ENCODE results near the gene LAMA2.

LAMA2 gene

GRCh38 chr6:129346964-129347363 lies 464.0 kb downstream of the LAMA2 start:
- H3K4me3 ChIP-seq (ENCODE audit: low read length), result no peak overlapping the region
- no peaks in the 10 kb centered on the region for H3K9me3 ChIP-seq (ENCODE audit: control insufficient read depth, insufficient read depth, low read length)
- H3K4me1 ChIP-seq (ENCODE audit: control insufficient read depth, insufficient read depth, low read length), result no peaks in the 10 kb centered on the region
- no CpG with 5 or more reads among the region's 2 CpGs for WGBS (ENCODE audit: insufficient coverage, insufficient read length)
- no peaks in the 10 kb centered on the region for H3K36me3 ChIP-seq (ENCODE audit: control insufficient read depth, insufficient read depth, low read length)
- H3K27me3 ChIP-seq (ENCODE audit: control insufficient read depth, insufficient read depth, low read length), result no peaks in the 10 kb centered on the region
- no peak overlapping the region for H3K27ac ChIP-seq (ENCODE audit: low read length)
- DNase-seq (ENCODE audit: low read depth, low spot score), result no peak

- DNase-seq (ENCODE audit: low read depth, low spot score), result no peak
- no peak overlapping the region for H3K27ac ChIP-seq (ENCODE audit: low read length)
- no peaks in the 10 kb centered on the region for H3K27me3 ChIP-seq (ENCODE audit: control insufficient read depth, insufficient read depth, low read length)
- no peaks in the 10 kb centered on the region for H3K9me3 ChIP-seq (ENCODE audit: control insufficient read depth, insufficient read depth, low read length)
- WGBS (ENCODE audit: insufficient coverage, insufficient read length), result no CpG with 5 or more reads among the region's 2 CpGs
- no peak overlapping the region for H3K4me3 ChIP-seq (ENCODE audit: low read length)
- H3K36me3 ChIP-seq (ENCODE audit: control insufficient read depth, insufficient read depth, low read length), result no peaks in the 10 kb centered on the region
- no peaks in the 10 kb centered on the region for H3K4me1 ChIP-seq (ENCODE audit: control insufficient read depth, insufficient read depth, low read length)
These were observed 467.3 kb downstream of the LAMA2 start for GRCh38 chr6:129350278-129350677.

- WGBS (ENCODE audit: insufficient coverage, insufficient read length), result no CpG with 5 or more reads among the region's 1 CpG
- no peak overlapping the region for H3K27ac ChIP-seq (ENCODE audit: low read length)
- H3K9me3 ChIP-seq (ENCODE audit: control insufficient read depth, insufficient read depth, low read length), result no peaks in the 10 kb centered on the region
- no peak overlapping the region for H3K4me3 ChIP-seq (ENCODE audit: low read length)
- no peaks in the 10 kb centered on the region for H3K27me3 ChIP-seq (ENCODE audit: control insufficient read depth, insufficient read depth, low read length)
- no peaks in the 10 kb centered on the region for H3K4me1 ChIP-seq (ENCODE audit: control insufficient read depth, insufficient read depth, low read length)
- H3K36me3 ChIP-seq (ENCODE audit: control insufficient read depth, insufficient read depth, low read length), result no peaks in the 10 kb centered on the region
- DNase-seq (ENCODE audit: low read depth, low spot score), result no peak
These were observed 468.9 kb downstream of the LAMA2 start for GRCh38 chr6:129351807-129352206.

GRCh38 chr6:129353067-129353466 lies 470.1 kb downstream of the LAMA2 start:
- no peaks in the 10 kb centered on the region for H3K9me3 ChIP-seq (ENCODE audit: control insufficient read depth, insufficient read depth, low read length)
- no peaks in the 10 kb centered on the region for H3K4me1 ChIP-seq (ENCODE audit: control insufficient read depth, insufficient read depth, low read length)
- DNase-seq (ENCODE audit: low read depth, low spot score), result no peak
- no peaks in the 10 kb centered on the region for H3K27me3 ChIP-seq (ENCODE audit: control insufficient read depth, insufficient read depth, low read length)
- WGBS (ENCODE audit: insufficient coverage, insufficient read length), result no CpG with 5 or more reads among the region's 9 CpGs
- no peaks in the 10 kb centered on the region for H3K36me3 ChIP-seq (ENCODE audit: control insufficient read depth, insufficient read depth, low read length)
- no peak overlapping the region for H3K4me3 ChIP-seq (ENCODE audit: low read length)
- H3K27ac ChIP-seq (ENCODE audit: low read length), result no peak overlapping the region

GRCh38 chr6:129356129-129356528 lies 473.2 kb downstream of the LAMA2 start:
- H3K27ac ChIP-seq (ENCODE audit: low read length), result no peak overlapping the region
- H3K27me3 ChIP-seq (ENCODE audit: control insufficient read depth, insufficient read depth, low read length), result no peaks in the 10 kb centered on the region
- H3K4me3 ChIP-seq (ENCODE audit: low read length), result no peak overlapping the region
- H3K4me1 ChIP-seq (ENCODE audit: control insufficient read depth, insufficient read depth, low read length), result no peaks in the 10 kb centered on the region
- H3K36me3 ChIP-seq (ENCODE audit: control insufficient read depth, insufficient read depth, low read length), result no peaks in the 10 kb centered on the region
- no peak for DNase-seq (ENCODE audit: low read depth, low spot score)
- H3K9me3 ChIP-seq (ENCODE audit: control insufficient read depth, insufficient read depth, low read length), result no peaks in the 10 kb centered on the region
- WGBS (ENCODE audit: insufficient coverage, insufficient read length), result no CpG with 5 or more reads among the region's 2 CpGs

GRCh38 chr6:129359811-129360681 lies 477.1 kb downstream of the LAMA2 start:
- Histone ChIP-seq H3K4me1 (ENCODE audit: control insufficient read depth, insufficient read depth, low read length) (no peaks in the 10 kb centered on the region), H3K4me3 (ENCODE audit: low read length) (no peak overlapping the region), H3K27me3 (ENCODE audit: control insufficient read depth, insufficient read depth, low read length) (no peaks in the 10 kb centered on the region), H3K27ac (ENCODE audit: low read length) (no peak overlapping the region), H3K36me3 (ENCODE audit: control insufficient read depth, insufficient read depth, low read length) (no peaks in the 10 kb centered on the region), H3K9me3 (ENCODE audit: control insufficient read depth, insufficient read depth, low read length) (no peaks in the 10 kb centered on the region)
- WGBS (ENCODE audit: insufficient coverage, insufficient read length), result no CpG with 5 or more reads among the region's 2 CpGs
- no peak for DNase-seq (ENCODE audit: low read depth, low spot score)

- WGBS (ENCODE audit: insufficient coverage, insufficient read length), result no CpG with 5 or more reads among the region's 2 CpGs
- Histone ChIP-seq H3K36me3 (ENCODE audit: control insufficient read depth, insufficient read depth, low read length) (no peaks in the 10 kb centered on the region), H3K27me3 (ENCODE audit: control insufficient read depth, insufficient read depth, low read length) (no peaks in the 10 kb centered on the region), H3K4me1 (ENCODE audit: control insufficient read depth, insufficient read depth, low read length) (no peaks in the 10 kb centered on the region), H3K9me3 (ENCODE audit: control insufficient read depth, insufficient read depth, low read length) (no peaks in the 10 kb centered on the region), H3K4me3 (ENCODE audit: low read length) (no peak overlapping the region), H3K27ac (ENCODE audit: low read length) (no peak overlapping the region)
- DNase-seq (ENCODE audit: low read depth, low spot score), result no peak
These were observed 477.7 kb downstream of the LAMA2 start for GRCh38 chr6:129360682-129360955.

GRCh38 chr6:129364037-129364436 lies 481.1 kb downstream of the LAMA2 start:
- H3K36me3 ChIP-seq (ENCODE audit: control insufficient read depth, insufficient read depth, low read length), result no peaks in the 10 kb centered on the region
- H3K4me3 ChIP-seq (ENCODE audit: low read length), result no peak overlapping the region
- DNase-seq (ENCODE audit: low read depth, low spot score), result no peak
- no peaks in the 10 kb centered on the region for H3K9me3 ChIP-seq (ENCODE audit: control insufficient read depth, insufficient read depth, low read length)
- H3K27me3 ChIP-seq (ENCODE audit: control insufficient read depth, insufficient read depth, low read length), result no peaks in the 10 kb centered on the region
- WGBS (ENCODE audit: insufficient coverage, insufficient read length), result no CpG with 5 or more reads among the region's 3 CpGs
- no peaks in the 10 kb centered on the region for H3K4me1 ChIP-seq (ENCODE audit: control insufficient read depth, insufficient read depth, low read length)
- no peak overlapping the region for H3K27ac ChIP-seq (ENCODE audit: low read length)

GRCh38 chr6:129364767-129365166 lies 481.8 kb downstream of the LAMA2 start:
- DNase-seq (ENCODE audit: low read depth, low spot score), result no peak
- H3K4me3 ChIP-seq (ENCODE audit: low read length), result no peak overlapping the region
- H3K27ac ChIP-seq (ENCODE audit: low read length), result no peak overlapping the region
- no peaks in the 10 kb centered on the region for H3K4me1 ChIP-seq (ENCODE audit: control insufficient read depth, insufficient read depth, low read length)
- no peaks in the 10 kb centered on the region for H3K9me3 ChIP-seq (ENCODE audit: control insufficient read depth, insufficient read depth, low read length)
- no CpG with 5 or more reads among the region's 3 CpGs for WGBS (ENCODE audit: insufficient coverage, insufficient read length)
- no peaks in the 10 kb centered on the region for H3K36me3 ChIP-seq (ENCODE audit: control insufficient read depth, insufficient read depth, low read length)
- no peaks in the 10 kb centered on the region for H3K27me3 ChIP-seq (ENCODE audit: control insufficient read depth, insufficient read depth, low read length)

GRCh38 chr6:129368076-129368475 lies 485.1 kb downstream of the LAMA2 start:
- DNase-seq (ENCODE audit: low read depth, low spot score), result no peak
- WGBS (ENCODE audit: insufficient coverage, insufficient read length), result no CpG with 5 or more reads among the region's 1 CpG
- H3K27ac ChIP-seq (ENCODE audit: low read length), result no peak overlapping the region

GRCh38 chr6:129368970-129369369 lies 486.0 kb downstream of the LAMA2 start:
- H3K4me3 ChIP-seq (ENCODE audit: low read length), result no peak overlapping the region
- H3K4me1 ChIP-seq (ENCODE audit: control insufficient read depth, insufficient read depth, low read length), result no peaks in the 10 kb centered on the region
- no peak overlapping the region for H3K27ac ChIP-seq (ENCODE audit: low read length)
- no CpG with 5 or more reads among the region's 2 CpGs for WGBS (ENCODE audit: insufficient coverage, insufficient read length)
- no peaks in the 10 kb centered on the region for H3K36me3 ChIP-seq (ENCODE audit: control insufficient read depth, insufficient read depth, low read length)
- no peaks in the 10 kb centered on the region for H3K27me3 ChIP-seq (ENCODE audit: control insufficient read depth, insufficient read depth, low read length)
- no peak for DNase-seq (ENCODE audit: low read depth, low spot score)
- no peaks in the 10 kb centered on the region for H3K9me3 ChIP-seq (ENCODE audit: control insufficient read depth, insufficient read depth, low read length)

More at GRCh38 chr6:129368076-129368475, 485.1 kb downstream of the LAMA2 start:
- Histone ChIP-seq H3K4me3 (ENCODE audit: low read length) (no peak overlapping the region), H3K36me3 (ENCODE audit: control insufficient read depth, insufficient read depth, low read length) (no peaks in the 10 kb centered on the region), H3K27me3 (ENCODE audit: control insufficient read depth, insufficient read depth, low read length) (no peaks in the 10 kb centered on the region), H3K4me1 (ENCODE audit: control insufficient read depth, insufficient read depth, low read length) (no peaks in the 10 kb centered on the region), H3K9me3 (ENCODE audit: control insufficient read depth, insufficient read depth, low read length) (no peaks in the 10 kb centered on the region)
